Ishikawa (cell line): Measurements from ENCODE around the gene CLN6.

Experiments
- CREB1 ChIP-seq: IDR thresholded peaks from 2 replicates; pipeline ENCODE4 v1.6.1; 2012; ENCODE audit warnings: low read depth
- EGR1 ChIP-seq: IDR thresholded peaks from 2 replicates; pipeline ENCODE4 v1.6.1; 2012
- EP300 ChIP-seq: IDR thresholded peaks from 2 replicates; pipeline ENCODE4 v1.6.1; 2012; ENCODE audit warnings: borderline replicate concordance
- FOXM1 ChIP-seq: IDR thresholded peaks from 2 replicates; pipeline ENCODE4 v1.6.1; 2012; ENCODE audit warnings: low read depth, borderline replicate concordance
- MAX ChIP-seq: IDR thresholded peaks from 2 replicates; pipeline ENCODE4 v1.6.1; 2012
- NFIC ChIP-seq: IDR thresholded peaks from 2 replicates; pipeline ENCODE4 v1.6.1; 2012
- RAD21 ChIP-seq: IDR thresholded peaks from 2 replicates; pipeline ENCODE4 v1.6.1; 2012; ENCODE audit warnings: low read depth
- REST ChIP-seq: IDR thresholded peaks from 2 replicates; pipeline ENCODE4 v1.6.1; 2012; ENCODE audit warnings: low read depth, mild to moderate bottlenecking
- TAF1 ChIP-seq: IDR thresholded peaks from 2 replicates; pipeline ENCODE4 v1.6.1; 2012; ENCODE audit warnings: low read depth, mild to moderate bottlenecking
- TCF12 ChIP-seq: IDR thresholded peaks from 2 replicates; pipeline ENCODE4 v1.6.1; 2012; ENCODE audit warnings: low read depth
- TEAD4 ChIP-seq: IDR thresholded peaks from 2 replicates; pipeline ENCODE4 v1.6.1; 2012
- USF1 ChIP-seq: IDR thresholded peaks from 2 replicates; pipeline ENCODE4 v1.6.1; 2012
- YY1 ChIP-seq: IDR thresholded peaks from 2 replicates; pipeline ENCODE4 v1.6.1; 2012; ENCODE audit warnings: low read depth
- ZBTB7A ChIP-seq: IDR thresholded peaks from 2 replicates; pipeline ENCODE4 v1.6.1; 2012; ENCODE audit warnings: low read depth

Gene CLN6

GRCh38 chr15:68271854-68272471 is 42.4 kb upstream of the CLN6 start:
- TF ChIP-seq MAX (0 out of 2 replicates have a peak, but pooled peaks have one; percentile 20), EGR1 (peak; percentile 56), TEAD4 (no peak), REST (no peak)

GRCh38 chr15:68268405-68268804 is 38.9 kb upstream of the CLN6 start:
- no peak for TF ChIP-seq YY1
- TF ChIP-seq CREB1: no peak
- TF ChIP-seq EP300: no peak
- no peak for TF ChIP-seq RAD21
- no peak for TF ChIP-seq REST

GRCh38 chr15:68265674-68266073 is 36.1 kb upstream of the CLN6 start:
- TF ChIP-seq REST (no peak), CREB1 (no peak)

- TF ChIP-seq EP300 (no peak), MAX (no peak), USF1 (no peak), ZBTB7A (no peak), TAF1 (no peak), EGR1 (no peak), YY1 (no peak), RAD21 (no peak), FOXM1 (no peak), TEAD4 (no peak)
Measured at GRCh38 chr15:68265081-68265480, 35.6 kb upstream of the CLN6 start.

- TF ChIP-seq REST (no peak), NFIC (no peak), FOXM1 (no peak), RAD21 (no peak), TCF12 (no peak), EP300 (no peak), TEAD4 (no peak), ZBTB7A (no peak), USF1 (no peak), CREB1 (no peak)
Measured at GRCh38 chr15:68264282-68264681, 34.8 kb upstream of the CLN6 start.
